ENCODE data around the gene NDUFB3.

- TF ChIP-seq SALL2 (tag by site-specific recombination; IDR thresholded peaks at IDR 0.05; ENCODE audit: borderline replicate concordance) (no peak), GLI4 (tag by site-specific recombination; IDR thresholded peaks at IDR 0.05) (peak; percentile 79; the same call in 1 of the 2 replicates), ZNF670 (tag by site-specific recombination; IDR thresholded peaks at IDR 0.05; ENCODE audit: low read depth) (no peak), CTCF (tag by site-specific recombination; IDR thresholded peaks at IDR 0.05) (peak; percentile 98), ZNF76 (tag by site-specific recombination; IDR thresholded peaks at IDR 0.05; ENCODE audit: borderline replicate concordance, low read depth) (peak; percentile 55; the same call in 1 of the 2 replicates), PRDM6 (tag by site-specific recombination; IDR thresholded peaks at IDR 0.05) (no peak), REST (tag by site-specific recombination; IDR thresholded peaks at IDR 0.05) (peak; percentile 24; the same call in 1 of the 2 replicates), ZNF121 (tag by site-specific recombination; IDR thresholded peaks at IDR 0.05) (no peak)
These were observed at the start of gene NDUFB3, which contains the start of gene HYCC2 for GRCh38 chr2:201071479-201072200.

Data from HEK293 (cell line).